Effector memory CD8-positive, alpha-beta T cell (primary cell): Measurements from ENCODE around the gene SGF29.
"Not testable (repeated sequence)": the region's sequence is repeated elsewhere in the genome, so short reads cannot be mapped to it uniquely, and the experiment has no call there.

Experiments
- ATAC-seq: fragments of 150-1000 bp; cut with Tn5 transposase; replicated peaks from 2 replicates; pipeline ENCODE4 v1.10.0; 2021; ENCODE audit warnings: mild to moderate bottlenecking, moderate library complexity
- DNase-seq, 3 experiments: peaks; one replicate each; pipeline ENCODE4 v3.0.0; 2021
- H3K27ac Mint-ChIP-seq, 2 donors: one replicate each; pipeline ENCODE4 v1.8.0; 2022; ENCODE audit warnings: mild to moderate bottlenecking in 2 of 2, mixed read lengths in 2 of 2, moderate library complexity in 2 of 2
- H3K27me3 Mint-ChIP-seq, 2 donors: one replicate each; pipeline ENCODE4 v1.8.0; 2022; ENCODE audit warnings: mixed read lengths in 2 of 2
- H3K36me3 Mint-ChIP-seq: one replicate; pipeline ENCODE4 v1.8.0; 2022; ENCODE audit warnings: mild to moderate bottlenecking, moderate library complexity, mixed read lengths; ENCODE audit not compliant: insufficient read depth
- H3K4me1 Mint-ChIP-seq, 2 donors: one replicate each; pipeline ENCODE4 v1.8.0; 2022; ENCODE audit warnings: low read depth in 2 of 2, mixed read lengths in 2 of 2
- H3K4me3 Mint-ChIP-seq, 2 donors: one replicate each; pipeline ENCODE4 v1.8.0; 2022; ENCODE audit warnings: mild to moderate bottlenecking in 2 of 2, mixed read lengths in 2 of 2, moderate library complexity in 2 of 2
- H3K9me3 Mint-ChIP-seq, 2 donors: one replicate each; pipeline ENCODE4 v1.8.0; 2022; ENCODE audit warnings: mixed read lengths in 2 of 2

SGF29 gene

DNA sequence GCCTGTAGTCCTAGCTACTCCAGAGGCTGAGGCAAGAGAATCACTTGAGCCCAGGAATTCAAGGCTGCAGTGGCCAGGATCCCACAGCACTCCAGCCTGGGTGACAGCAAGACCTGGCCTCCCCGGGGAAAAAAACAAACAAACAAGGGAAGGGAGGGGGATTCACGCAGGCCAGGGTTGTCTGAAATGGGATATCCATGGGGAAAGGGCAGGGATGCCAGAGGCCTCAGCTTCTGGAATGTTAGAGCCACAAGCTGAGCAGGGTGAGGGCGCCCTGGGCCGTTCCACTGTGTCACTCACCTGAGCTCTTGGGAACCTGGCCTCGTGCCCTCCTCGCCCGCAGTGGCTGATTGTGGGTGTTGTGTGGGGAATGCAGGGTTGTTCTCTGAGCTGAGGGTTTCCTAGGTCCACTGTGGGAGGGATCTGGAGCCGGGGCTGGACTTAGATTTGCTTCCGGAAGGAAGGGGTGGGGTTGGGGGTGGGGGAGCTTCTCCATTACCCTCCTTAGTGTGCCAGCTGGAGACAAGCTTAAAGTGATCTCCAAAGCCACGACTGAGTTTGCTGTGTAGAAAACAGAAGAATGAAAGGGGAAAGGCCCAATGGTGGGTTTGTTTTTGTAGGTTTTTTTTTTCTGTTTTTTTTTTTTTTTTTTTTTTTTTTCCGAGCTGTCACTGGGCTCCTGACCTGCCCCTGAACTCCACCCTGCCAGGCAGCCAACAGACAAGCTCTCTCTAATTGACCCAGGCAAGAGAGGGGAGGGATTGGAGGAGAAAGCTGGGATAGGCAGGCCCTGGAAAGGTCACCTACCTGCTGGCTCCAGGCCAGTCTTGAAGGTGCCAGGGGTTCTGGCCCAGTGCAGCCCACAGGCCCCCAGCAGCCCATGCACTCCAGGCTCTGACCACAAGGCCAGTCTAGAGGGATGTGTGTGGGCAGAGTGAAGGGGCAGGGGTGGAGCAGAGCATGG lies 56.2 kb downstream of the SGF29 start, which contains the start of gene SULT1A1:
SULT1A1 (minus strand) TSS at position 414 of the 964 bp plus-strand sequence. CDS start 1,189 bp downstream, outside the sequence.
- Mint-ChIP-seq H3K9me3 (no peaks in the 10 kb centered on the region), H3K36me3 (peaks cover 5% of the 10 kb centered on the region), H3K4me1 (peaks cover 0 to 7% of the 10 kb centered on the region in 2 donors), H3K27ac (peak within 1 kb of the TSS in 1 of 2 donors; percentile 87), H3K4me3 (peak within 1 kb of the TSS in 1 of 2 donors; percentile 19), H3K27me3 (no peaks in the 10 kb centered on the region)
- ATAC-seq = no peak
- no peak for DNase-seq

DNA sequence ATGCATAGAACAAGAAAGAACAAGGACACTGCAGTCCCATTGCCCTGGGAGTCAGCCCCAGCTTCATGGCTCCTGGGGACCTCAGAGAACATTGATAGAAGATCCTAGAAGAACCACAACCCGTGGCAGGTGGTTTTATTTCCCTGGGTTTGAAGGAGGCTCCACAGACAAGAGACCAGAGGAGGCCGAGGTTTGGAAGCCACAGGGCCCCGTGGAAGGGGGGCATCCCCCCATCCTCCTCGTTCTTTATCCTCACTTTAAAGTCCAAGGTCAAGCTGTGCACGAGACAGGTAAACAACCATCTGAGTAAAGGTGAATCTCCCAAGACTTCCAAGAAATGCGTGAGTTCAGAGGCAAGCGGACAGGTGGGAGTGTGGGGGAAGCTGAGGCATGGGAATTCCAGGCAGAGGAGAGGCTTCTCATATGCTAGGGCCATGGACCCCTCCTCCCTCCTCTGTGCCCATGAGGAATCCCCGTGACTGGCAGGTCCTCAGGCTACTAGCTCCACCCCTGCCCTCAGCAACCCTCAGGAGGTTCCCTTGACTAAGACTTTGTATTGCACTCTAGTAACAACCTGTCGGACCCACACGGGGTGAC lies 57.0 kb downstream of the SGF29 start:
- Mint-ChIP-seq H3K4me3 (no peak overlapping the region), H3K27ac (peak overlapping the region in 1 of 2 donors; percentile 87)

DNA sequence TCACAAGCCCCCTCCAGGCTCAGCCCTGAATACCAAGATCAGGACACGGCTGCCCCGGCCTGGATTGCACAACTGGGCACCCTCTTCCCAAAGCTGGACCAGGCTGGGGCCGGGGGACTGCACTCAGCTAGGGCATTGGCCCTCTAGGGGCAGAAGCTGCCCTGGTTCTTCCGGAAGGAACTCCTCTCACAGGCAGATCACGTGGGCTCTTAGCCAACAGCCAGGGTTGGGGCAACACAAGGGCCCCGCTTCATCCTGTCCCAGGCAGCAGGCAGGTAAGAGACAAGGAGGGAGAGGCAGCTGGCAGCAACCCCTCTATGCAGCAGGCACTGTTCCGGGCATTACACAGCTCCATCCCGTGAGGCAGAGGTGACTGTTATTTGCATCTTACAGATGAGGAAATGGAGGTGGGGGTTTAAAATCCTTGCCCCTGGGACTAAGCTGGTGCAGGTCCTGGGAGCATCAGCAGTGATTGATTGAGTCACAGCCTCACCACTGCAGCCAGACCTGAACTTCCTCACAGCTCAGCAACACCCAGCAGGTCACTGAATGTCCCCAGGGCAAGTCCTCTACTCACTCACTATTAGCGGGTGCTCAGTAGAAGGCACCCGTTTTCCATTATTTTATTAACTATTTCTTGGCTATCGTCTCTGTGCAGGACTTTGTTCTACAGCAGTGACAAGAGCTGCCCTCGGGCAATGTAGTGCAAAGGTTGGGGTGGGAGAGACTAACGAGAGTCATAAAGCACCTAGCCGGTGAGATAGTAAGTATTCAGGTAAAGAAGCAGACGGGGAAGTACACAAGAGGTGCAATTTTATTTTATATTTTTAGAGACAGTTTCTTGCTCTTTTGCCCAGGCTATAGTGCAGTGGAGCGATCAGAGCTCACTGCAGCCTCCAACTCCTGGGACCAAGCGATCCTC lies 58.9 kb downstream of the SGF29 start:
- not testable (repeated sequence) for DNase-seq, H3K9me3 Mint-ChIP-seq, H3K4me1 Mint-ChIP-seq, H3K36me3 Mint-ChIP-seq, H3K4me3 Mint-ChIP-seq, H3K27ac Mint-ChIP-seq, H3K27me3 Mint-ChIP-seq
- peak; percentile 98 for ATAC-seq

More for the DNA sequence above, 57.0 kb downstream of the SGF29 start:
- H3K27me3 Mint-ChIP-seq = no peaks in the 10 kb centered on the region
- ATAC-seq = no peak
- peaks cover 0 to 7% of the 10 kb centered on the region in 2 donors for H3K4me1 Mint-ChIP-seq
- no peaks in the 10 kb centered on the region for H3K9me3 Mint-ChIP-seq
- H3K36me3 Mint-ChIP-seq = peaks cover 5% of the 10 kb centered on the region
- DNase-seq = no peak

DNA sequence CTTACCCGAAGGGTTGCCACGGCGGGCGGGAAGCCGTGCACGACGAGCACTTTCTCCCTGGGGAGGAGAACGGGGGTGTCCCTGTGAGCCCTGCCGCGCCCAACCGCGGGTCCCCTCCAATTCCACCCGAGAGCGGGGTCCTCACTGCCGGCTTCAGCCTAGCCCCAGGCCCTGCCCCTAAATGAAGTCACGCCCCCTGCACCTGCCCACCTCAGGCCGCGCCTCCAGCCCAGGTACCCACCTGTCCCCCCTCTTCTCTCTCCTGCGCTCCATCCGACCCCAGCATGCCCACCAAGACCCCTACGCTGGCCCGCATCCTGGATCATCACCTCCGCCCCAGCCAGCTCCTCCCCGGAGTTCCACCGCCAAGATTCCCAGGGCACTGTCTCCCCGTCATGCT lies 60.2 kb downstream of the SGF29 start:
- not testable (repeated sequence) for H3K4me3 Mint-ChIP-seq, ATAC-seq, H3K27me3 Mint-ChIP-seq, H3K9me3 Mint-ChIP-seq, H3K4me1 Mint-ChIP-seq, DNase-seq, H3K27ac Mint-ChIP-seq
- H3K36me3 Mint-ChIP-seq = peaks cover 11% of the 10 kb centered on the region

DNA sequence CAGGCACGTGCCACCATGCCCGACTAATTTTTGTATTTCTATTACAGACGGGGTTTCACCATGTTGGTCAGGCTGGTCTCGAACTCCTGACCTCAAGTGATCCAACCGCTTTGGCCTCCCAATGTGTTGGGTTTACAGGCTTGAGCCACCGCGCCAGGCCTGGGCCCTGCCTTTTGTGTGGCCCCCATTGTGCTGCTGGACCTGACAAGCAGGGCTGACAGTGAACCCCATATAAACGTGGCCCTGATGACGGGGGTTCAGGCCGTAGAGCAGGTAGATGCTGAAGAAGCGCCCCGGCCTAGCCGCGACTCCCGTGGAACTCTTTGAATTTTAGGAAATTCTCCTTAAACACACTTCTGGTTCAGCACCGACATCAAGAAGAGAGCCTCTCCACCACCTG lies 60.8 kb downstream of the SGF29 start:
- not testable (repeated sequence) for H3K4me1 Mint-ChIP-seq, H3K27ac Mint-ChIP-seq, DNase-seq, H3K4me3 Mint-ChIP-seq, ATAC-seq, H3K27me3 Mint-ChIP-seq, H3K9me3 Mint-ChIP-seq
- peaks cover 11% of the 10 kb centered on the region for H3K36me3 Mint-ChIP-seq

DNA sequence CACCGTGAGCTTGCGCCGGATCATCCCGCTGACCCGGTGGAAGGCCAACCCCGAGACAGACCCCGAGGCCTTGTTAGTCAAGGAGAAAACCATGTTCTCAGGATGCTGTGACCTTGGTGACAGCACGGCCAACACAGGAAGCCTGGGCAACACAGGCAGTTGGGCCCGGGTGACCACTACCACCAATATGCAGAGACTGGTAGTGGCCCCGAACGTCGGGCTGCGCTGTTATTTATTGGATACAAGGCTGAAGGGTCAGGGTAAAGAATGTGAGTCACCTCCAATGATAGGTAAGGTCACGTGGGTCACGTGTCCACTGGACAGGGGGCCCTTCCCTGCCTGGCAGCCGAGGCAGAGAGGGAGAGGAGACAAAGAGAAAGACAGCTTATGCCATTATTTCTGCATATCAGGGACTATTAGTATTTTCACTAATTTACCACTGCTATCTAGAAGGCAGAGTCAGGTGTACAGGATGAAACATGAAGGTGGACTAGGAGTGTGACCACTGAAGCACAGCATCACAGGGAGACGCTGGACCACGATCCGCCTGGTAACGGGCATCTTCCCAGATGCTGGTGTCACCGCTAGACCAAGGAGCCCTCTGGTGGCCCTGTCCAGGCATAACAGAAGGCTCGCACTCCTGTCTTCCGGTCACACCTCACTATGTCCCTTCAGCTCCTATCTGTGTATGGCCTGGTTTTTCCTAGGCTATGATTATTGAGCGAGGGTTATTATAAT lies 61.9 kb downstream of the SGF29 start:
- H3K9me3 Mint-ChIP-seq, H3K27me3 Mint-ChIP-seq, H3K4me3 Mint-ChIP-seq, ATAC-seq, H3K4me1 Mint-ChIP-seq, DNase-seq: not testable (repeated sequence)
- H3K36me3 Mint-ChIP-seq = peaks cover 11% of the 10 kb centered on the region
- H3K27ac Mint-ChIP-seq = peak overlapping the region in 1 of 2 donors; percentile 56

DNA sequence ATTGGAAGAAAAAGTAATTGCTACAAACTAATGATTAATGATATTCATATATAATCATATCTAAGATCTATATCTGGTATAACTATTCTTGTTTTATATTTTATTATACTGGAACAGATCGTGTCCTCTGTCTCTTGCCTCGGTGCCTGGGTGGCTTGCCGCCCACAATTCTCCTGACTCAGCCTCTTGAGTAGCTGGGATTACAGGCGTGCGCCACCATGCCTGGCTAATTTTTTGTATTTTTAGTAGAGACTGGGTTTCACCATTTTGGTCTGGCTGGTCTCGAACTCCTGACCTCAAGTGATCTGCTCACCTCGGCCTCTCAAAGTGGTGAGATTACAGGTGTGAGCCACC lies 62.5 kb downstream of the SGF29 start:
- not testable (repeated sequence) for H3K4me1 Mint-ChIP-seq, H3K27me3 Mint-ChIP-seq, ATAC-seq, H3K4me3 Mint-ChIP-seq, DNase-seq, H3K9me3 Mint-ChIP-seq
- Mint-ChIP-seq H3K36me3 (peaks cover 11% of the 10 kb centered on the region), H3K27ac (peak overlapping the region in 1 of 2 donors; percentile 9)

DNA sequence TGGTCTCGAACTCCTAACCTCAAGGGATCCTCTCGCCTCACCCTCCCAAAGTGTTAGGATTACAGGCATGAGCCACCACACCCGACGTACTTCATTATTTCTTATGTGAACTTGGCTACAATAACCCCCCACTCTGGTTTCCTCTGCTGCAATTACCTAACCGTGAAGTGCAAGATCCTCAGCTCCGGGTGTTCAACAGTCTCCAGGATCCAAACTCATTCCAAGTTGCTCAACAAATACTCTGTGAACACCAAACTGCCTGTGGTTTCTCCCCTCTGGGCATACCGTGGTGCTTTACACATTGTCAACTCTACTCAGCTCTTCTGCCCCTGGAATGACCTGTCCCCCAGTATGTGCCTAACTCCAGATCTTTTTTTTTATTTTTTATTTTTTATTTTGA lies 62.9 kb downstream of the SGF29 start:
- peak overlapping the region in 1 of 2 donors; percentile 9 for H3K27ac Mint-ChIP-seq
- peaks cover 11% of the 10 kb centered on the region for H3K36me3 Mint-ChIP-seq
- peaks cover 1 to 3% of the 10 kb centered on the region in 2 donors for H3K4me1 Mint-ChIP-seq
- no peak for DNase-seq
- H3K27me3 Mint-ChIP-seq = no peaks in the 10 kb centered on the region
- ATAC-seq = no peak
- no peak overlapping the region for H3K4me3 Mint-ChIP-seq
- no peaks in the 10 kb centered on the region for H3K9me3 Mint-ChIP-seq

DNA sequence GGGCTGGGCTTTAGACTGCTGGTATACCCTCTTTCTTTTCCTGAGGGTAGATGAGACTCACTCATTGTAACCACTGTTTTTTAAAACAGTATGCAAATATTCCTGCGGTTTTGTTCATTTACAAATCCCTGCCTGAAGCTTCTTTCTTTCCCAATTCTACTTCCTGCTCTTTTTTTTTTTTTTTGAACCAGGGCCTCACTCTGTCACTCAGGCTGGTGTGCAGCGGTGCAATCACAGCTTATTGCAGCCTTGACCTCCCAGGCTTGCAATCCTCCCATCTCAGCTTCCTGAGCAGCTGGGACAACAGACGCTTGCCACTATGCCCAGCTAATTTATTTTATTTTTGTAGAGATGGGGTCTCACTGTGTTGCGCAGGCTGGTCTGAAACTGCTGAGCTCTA lies 64.2 kb downstream of the SGF29 start:
- Mint-ChIP-seq H3K9me3 (no peaks in the 10 kb centered on the region), H3K27me3 (no peaks in the 10 kb centered on the region), H3K27ac (peak overlapping the region in 1 of 2 donors; percentile 38), H3K36me3 (peaks cover 11% of the 10 kb centered on the region), H3K4me3 (no peak overlapping the region), H3K4me1 (peaks cover 9 to 14% of the 10 kb centered on the region in 2 donors)
- DNase-seq (no peak), ATAC-seq (no peak)

DNA sequence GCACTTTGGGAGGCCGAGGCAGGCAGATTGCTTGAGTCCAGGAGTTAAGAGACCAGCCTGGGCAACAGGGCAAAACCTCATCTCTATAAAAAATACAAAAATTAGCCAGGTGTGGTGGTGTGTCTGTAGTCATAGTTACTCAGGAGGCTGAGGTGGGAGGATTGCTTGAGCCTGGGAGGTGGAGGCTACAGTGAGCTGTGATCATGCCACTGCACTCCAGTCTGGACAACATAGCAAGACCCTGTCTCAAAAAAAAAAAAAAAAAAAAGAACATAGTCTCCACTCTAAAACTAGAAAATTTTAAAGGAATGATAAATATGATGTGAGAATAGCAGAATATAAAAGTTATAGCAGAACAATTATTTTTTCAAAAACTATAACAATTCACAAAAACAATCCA lies 66.6 kb downstream of the SGF29 start:
- DNase-seq, H3K9me3 Mint-ChIP-seq, H3K4me3 Mint-ChIP-seq, H3K27me3 Mint-ChIP-seq, ATAC-seq: not testable (repeated sequence)
- Mint-ChIP-seq H3K27ac (peak overlapping the region in 1 of 2 donors; percentile 6), H3K4me1 (peaks cover 13 to 21% of the 10 kb centered on the region in 2 donors), H3K36me3 (peaks cover 11% of the 10 kb centered on the region)

DNA sequence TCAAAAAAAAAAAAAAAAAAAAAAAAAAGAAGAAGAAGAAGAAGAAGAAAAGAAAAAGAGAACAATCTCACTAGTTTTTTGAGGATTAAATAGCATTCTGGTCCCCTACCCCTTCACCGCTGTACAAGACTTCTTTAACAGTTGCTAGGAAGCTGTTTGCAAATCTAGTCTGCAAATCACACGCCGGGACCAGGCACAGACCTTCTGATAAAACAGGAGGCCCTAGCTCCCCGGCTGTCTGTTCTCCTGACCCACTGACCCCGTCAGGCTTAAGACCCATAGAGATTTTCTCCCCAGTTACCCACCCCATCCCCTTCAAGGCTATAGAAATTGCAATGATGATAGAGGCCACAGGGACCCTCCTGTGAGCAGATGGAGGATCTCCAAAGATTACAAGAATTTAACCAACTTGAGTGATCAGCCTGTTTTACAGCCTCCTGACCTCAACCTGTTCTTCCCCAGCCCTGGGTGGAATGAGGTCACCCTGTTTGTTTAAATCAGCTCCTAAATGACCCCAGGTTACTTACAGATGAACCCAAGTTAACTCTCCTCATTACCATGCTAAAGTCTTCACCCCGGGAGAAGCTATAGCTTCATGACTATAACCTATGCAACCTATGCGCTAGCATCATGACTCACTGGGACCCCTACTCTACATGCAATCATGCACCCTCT lies 67.9 kb downstream of the SGF29 start:
- Mint-ChIP-seq H3K36me3 (peaks cover 10% of the 10 kb centered on the region), H3K4me1 (peaks cover 12 to 21% of the 10 kb centered on the region in 2 donors), H3K27me3 (no peaks in the 10 kb centered on the region), H3K4me3 (peak overlapping the region; percentile 76 to 77), H3K9me3 (no peaks in the 10 kb centered on the region), H3K27ac (peak overlapping the region; percentile 39 to 81)
- DNase-seq (no peak), ATAC-seq (no peak)

DNA sequence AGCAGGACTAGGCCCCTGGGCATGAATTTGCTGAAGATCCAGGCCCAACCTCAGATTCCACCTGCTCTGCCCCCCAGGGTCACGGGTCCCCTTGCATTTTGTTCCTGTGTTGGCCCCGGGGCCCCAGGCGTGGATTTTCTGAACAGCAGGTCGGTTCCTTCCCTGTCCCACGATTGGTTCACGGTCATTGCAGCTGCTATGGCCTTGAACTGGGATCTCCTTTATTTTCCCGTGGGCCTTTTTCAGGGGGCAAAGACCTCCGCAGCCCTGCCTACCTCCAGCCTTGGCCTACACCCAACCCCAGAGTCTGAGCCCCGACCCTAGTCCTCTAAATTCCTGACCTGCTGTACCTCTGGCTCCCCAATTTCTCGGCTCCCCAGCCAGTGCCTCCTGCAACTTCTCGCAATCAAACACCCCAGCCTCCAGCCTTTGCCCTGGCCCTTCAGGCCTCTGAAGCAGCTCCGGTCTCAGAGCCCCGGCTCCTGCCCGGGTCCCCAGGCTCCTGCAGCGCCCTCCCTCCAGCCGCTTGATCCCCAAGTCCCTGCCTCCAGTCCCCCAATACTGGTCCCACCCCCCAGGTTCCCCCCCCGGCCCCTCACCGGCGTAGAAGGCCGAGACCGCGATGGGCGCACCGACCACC lies 68.9 kb downstream of the SGF29 start:
- ATAC-seq, H3K27me3 Mint-ChIP-seq, H3K36me3 Mint-ChIP-seq, DNase-seq, H3K9me3 Mint-ChIP-seq: not testable (repeated sequence)
- peak overlapping the region; percentile 76 to 77 for H3K4me3 Mint-ChIP-seq
- H3K27ac Mint-ChIP-seq = peak overlapping the region; percentile 51 to 81
- H3K4me1 Mint-ChIP-seq = peaks cover 12 to 21% of the 10 kb centered on the region in 2 donors
